ENCODE data around the gene MAD1L1. TPM values are rescaled to one million over a fixed set of nuclear protein-coding genes. Genes with fewer than 3 reads are reported as not detected.

MAD1L1 gene
- total and polyA plus RNA-seq, 2 of the 13 experiments (the other 11 are each of a cell fraction or from before 2014, with no cell fraction given), result 17.4 to 64.7 TPM

GRCh38 chr7:2097492-2097891 is 135.3 kb downstream of the MAD1L1 start (continued):
- TF ChIP-seq ZNF318 (CRISPR knock-in tag; IDR thresholded peaks at IDR 0.05) (no peak), GATA4 (IDR thresholded peaks at IDR 0.05; ENCODE audit: borderline replicate concordance, low read depth) (no peak), ZSCAN25 (CRISPR knock-in tag; IDR thresholded peaks at IDR 0.05) (no peak), ZNF607 (CRISPR knock-in tag; IDR thresholded peaks at IDR 0.05; ENCODE audit: borderline replicate concordance) (no peak), PRMT3 (CRISPR knock-in tag; IDR thresholded peaks at IDR 0.05; ENCODE audit: borderline replicate concordance, low read depth) (no peak), THAP8 (CRISPR knock-in tag; IDR thresholded peaks at IDR 0.05; ENCODE audit: borderline replicate concordance) (no peak), PBX2 (CRISPR knock-in tag; IDR thresholded peaks at IDR 0.05) (no peak)

Measured in HepG2 (cell line).